ENCODE results near the gene ANKRD28. TPM values are rescaled to one million over a fixed set of nuclear protein-coding genes. Genes with fewer than 3 reads are reported as not detected.

The ANKRD28 gene
- total and polyA plus RNA-seq, 2 of the 8 experiments (the other 6 are each of a cell fraction or from before 2014, with no cell fraction given): 39.1 to 61.7 TPM

DNA sequence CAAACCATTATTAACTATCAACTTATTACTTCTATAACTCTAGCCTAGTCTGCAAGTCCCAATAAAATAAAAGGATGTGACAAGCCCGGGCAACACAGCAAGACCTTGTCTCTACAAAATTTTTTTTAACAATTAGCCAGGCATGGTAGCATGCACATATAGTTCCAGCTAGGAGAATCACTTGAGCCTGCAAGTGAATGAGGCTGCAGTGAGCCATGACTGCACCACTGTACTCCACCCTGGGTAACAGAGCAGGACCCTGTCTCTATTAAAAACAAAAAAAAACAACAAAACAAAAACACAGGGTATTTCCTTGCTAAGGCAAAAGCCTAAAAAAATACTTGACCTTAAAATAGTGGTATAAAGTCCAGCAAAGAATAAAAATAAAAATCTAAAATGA, 31.4 kb downstream of the ANKRD28 start (continued):
- TF ChIP-seq, protein P1, sequence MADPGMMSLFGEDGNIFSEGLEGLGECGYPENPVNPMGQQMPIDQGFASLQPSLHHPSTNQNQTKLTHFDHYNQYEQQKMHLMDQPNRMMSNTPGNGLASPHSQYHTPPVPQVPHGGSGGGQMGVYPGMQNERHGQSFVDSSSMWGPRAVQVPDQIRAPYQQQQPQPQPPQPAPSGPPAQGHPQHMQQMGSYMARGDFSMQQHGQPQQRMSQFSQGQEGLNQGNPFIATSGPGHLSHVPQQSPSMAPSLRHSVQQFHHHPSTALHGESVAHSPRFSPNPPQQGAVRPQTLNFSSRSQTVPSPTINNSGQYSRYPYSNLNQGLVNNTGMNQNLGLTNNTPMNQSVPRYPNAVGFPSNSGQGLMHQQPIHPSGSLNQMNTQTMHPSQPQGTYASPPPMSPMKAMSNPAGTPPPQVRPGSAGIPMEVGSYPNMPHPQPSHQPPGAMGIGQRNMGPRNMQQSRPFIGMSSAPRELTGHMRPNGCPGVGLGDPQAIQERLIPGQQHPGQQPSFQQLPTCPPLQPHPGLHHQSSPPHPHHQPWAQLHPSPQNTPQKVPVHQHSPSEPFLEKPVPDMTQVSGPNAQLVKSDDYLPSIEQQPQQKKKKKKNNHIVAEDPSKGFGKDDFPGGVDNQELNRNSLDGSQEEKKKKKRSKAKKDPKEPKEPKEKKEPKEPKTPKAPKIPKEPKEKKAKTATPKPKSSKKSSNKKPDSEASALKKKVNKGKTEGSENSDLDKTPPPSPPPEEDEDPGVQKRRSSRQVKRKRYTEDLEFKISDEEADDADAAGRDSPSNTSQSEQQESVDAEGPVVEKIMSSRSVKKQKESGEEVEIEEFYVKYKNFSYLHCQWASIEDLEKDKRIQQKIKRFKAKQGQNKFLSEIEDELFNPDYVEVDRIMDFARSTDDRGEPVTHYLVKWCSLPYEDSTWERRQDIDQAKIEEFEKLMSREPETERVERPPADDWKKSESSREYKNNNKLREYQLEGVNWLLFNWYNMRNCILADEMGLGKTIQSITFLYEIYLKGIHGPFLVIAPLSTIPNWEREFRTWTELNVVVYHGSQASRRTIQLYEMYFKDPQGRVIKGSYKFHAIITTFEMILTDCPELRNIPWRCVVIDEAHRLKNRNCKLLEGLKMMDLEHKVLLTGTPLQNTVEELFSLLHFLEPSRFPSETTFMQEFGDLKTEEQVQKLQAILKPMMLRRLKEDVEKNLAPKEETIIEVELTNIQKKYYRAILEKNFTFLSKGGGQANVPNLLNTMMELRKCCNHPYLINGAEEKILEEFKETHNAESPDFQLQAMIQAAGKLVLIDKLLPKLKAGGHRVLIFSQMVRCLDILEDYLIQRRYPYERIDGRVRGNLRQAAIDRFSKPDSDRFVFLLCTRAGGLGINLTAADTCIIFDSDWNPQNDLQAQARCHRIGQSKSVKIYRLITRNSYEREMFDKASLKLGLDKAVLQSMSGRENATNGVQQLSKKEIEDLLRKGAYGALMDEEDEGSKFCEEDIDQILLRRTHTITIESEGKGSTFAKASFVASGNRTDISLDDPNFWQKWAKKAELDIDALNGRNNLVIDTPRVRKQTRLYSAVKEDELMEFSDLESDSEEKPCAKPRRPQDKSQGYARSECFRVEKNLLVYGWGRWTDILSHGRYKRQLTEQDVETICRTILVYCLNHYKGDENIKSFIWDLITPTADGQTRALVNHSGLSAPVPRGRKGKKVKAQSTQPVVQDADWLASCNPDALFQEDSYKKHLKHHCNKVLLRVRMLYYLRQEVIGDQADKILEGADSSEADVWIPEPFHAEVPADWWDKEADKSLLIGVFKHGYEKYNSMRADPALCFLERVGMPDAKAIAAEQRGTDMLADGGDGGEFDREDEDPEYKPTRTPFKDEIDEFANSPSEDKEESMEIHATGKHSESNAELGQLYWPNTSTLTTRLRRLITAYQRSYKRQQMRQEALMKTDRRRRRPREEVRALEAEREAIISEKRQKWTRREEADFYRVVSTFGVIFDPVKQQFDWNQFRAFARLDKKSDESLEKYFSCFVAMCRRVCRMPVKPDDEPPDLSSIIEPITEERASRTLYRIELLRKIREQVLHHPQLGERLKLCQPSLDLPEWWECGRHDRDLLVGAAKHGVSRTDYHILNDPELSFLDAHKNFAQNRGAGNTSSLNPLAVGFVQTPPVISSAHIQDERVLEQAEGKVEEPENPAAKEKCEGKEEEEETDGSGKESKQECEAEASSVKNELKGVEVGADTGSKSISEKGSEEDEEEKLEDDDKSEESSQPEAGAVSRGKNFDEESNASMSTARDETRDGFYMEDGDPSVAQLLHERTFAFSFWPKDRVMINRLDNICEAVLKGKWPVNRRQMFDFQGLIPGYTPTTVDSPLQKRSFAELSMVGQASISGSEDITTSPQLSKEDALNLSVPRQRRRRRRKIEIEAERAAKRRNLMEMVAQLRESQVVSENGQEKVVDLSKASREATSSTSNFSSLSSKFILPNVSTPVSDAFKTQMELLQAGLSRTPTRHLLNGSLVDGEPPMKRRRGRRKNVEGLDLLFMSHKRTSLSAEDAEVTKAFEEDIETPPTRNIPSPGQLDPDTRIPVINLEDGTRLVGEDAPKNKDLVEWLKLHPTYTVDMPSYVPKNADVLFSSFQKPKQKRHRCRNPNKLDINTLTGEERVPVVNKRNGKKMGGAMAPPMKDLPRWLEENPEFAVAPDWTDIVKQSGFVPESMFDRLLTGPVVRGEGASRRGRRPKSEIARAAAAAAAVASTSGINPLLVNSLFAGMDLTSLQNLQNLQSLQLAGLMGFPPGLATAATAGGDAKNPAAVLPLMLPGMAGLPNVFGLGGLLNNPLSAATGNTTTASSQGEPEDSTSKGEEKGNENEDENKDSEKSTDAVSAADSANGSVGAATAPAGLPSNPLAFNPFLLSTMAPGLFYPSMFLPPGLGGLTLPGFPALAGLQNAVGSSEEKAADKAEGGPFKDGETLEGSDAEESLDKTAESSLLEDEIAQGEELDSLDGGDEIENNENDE (IDR thresholded peaks at IDR 0.05; ENCODE audit: insufficient replicate concordance, low read length): no peak
- TF ChIP-seq CTBP2 (IDR thresholded peaks at IDR 0.05; ENCODE audit: borderline replicate concordance, insufficient read depth, insufficient read length, low read length): no peak
- TF ChIP-seq RXRA (IDR thresholded peaks at IDR 0.05; ENCODE audit: insufficient read depth, low read depth, low read length): no peak
- no peak for TF ChIP-seq CREB1 (IDR thresholded peaks at IDR 0.05)
- no peak for TF ChIP-seq EZH2 (IDR thresholded peaks at IDR 0.05; ENCODE audit: low read depth, low read length, severe bottlenecking)
- TF ChIP-seq GTF2F1 (IDR thresholded peaks at IDR 0.05; ENCODE audit: borderline replicate concordance, low read depth, low read length): no peak
- no peak for TF ChIP-seq FOSL1 (IDR thresholded peaks at IDR 0.05; ENCODE audit: insufficient read depth, low read depth, low read length)
- TF ChIP-seq SIX5 (IDR thresholded peaks at IDR 0.05; ENCODE audit: low read depth, low read length): no peak
- no peak for TF ChIP-seq NANOG (IDR thresholded peaks at IDR 0.05; ENCODE audit: insufficient read depth, low read depth, low read length, poor library complexity, severe bottlenecking)
- no peak for TF ChIP-seq KDM1A (IDR thresholded peaks at IDR 0.05; ENCODE audit: borderline replicate concordance, low read length)
- TF ChIP-seq TAF1 (IDR thresholded peaks at IDR 0.05; ENCODE audit: low read depth, low read length): no peak
- no peak for TF ChIP-seq HDAC6 (IDR thresholded peaks at IDR 0.05; ENCODE audit: low read depth, low read length)
